Fibroblast of skin of left biceps (primary cell): ENCODE results near the gene ME2.
"Not testable (repeated sequence)": the region's sequence is repeated elsewhere in the genome, so short reads cannot be mapped to it uniquely, and the experiment has no call there.

Experiments used
- DNase-seq, 2 experiments: peaks; one replicate each; pipeline ENCODE4 v3.0.0-alpha.2; 2013; ENCODE audit warnings: low read depth in 2 of 2

The ME2 gene

DNA sequence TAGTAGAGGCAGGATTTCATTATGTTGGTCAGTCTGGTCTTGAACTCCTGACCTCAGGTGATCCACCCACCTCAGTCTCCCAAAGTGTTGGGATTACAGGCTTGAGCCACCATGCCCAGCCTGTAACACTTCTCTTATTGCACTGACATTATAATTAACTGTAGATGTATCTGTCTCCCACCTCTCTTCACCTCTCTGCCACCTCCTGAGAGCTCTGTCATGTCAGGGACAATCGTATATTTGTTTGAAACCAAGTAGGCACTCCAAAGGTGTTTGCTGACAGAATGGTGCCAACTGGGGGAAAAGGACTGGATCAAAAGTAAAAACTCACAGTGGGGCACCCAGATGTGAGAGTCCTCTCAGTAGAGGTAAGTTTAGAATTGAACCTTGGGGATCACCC, 17.3 kb upstream of the ME2 start:
- DNase-seq: no peak

DNA sequence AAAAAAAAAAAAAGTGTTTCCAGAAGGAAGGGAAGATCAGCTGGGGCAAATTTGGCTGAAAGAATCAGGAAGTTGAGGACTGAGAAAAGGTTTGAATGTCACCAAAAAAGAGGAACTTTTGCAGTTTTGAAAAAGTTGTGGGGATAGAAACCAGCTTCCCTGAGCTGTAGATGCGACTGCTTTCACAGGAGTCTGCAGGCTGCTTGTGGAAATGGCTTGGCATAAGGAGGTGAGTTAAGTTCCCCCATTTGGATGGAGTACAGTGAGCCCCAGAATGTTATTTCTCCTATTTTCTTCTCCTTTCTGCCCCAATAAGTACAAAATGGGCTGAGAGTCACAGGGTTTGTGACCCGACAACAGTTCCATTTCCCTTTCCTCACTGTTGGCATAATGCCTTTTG, 16.5 kb upstream of the ME2 start:
- DNase-seq: no peak

DNA sequence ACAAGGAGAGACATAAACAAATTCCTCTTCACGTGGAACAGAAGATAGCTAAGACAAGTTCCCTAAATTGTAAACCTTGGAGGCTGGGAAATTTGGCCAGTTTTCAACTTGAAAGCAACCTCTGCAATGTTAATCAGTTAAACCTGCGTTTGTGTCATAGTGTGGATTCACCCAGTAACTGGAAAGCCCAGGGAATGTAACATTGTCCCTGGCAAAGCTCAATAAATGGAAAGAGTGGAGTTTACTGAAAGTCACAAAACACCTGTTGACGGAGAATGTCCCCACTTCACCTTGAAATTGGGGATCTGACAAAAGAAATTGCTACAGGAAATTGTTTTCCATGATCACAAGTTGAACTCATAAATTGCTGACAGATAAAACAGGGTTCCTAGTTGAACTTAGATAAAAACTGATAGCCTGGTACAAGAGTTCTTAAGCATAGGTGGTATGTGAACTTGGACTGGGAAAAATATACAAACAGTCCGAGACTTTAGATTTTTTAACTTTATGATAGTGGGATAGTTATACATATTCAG, 15.0 kb upstream of the ME2 start:
- DNase-seq: no peak

DNA sequence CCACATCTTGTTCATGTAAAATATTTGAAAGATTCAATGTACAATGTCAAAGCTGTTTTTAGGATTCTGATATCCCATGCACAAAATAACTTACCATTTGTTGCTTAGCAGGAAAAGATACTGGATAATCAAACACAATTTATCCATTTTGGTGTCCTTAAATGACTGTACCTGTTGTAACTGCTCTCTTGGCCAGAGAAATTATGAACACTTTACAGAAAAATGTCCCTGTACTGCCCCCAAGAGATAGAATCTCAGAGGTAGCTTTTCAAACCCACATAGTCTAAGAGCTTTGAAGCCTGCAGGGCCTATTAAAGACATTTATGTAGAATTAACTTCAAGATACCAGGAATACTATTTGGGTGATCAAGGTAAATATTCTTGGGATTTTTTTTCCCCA, 12.2 kb upstream of the ME2 start:
- no peak for DNase-seq

DNA sequence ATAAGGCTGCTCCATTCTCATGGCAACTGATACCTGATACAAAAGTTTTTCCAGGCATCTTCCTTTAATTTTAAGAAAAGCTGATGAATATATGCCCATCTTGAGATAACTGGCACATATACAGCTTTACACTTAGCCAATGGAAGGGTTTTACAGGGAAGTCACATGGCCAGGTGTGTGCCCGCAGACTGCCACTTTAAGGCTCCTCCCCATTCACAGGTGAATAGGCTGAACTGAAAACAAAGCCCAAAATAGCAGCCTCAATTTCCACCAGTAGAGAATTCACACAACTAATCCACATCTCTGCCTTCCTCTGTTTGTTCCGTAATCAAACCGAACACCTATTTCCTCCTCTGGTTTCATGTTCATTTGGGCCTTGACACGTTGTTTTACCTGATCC, 9.8 kb upstream of the ME2 start:
- DNase-seq: no peak

DNA sequence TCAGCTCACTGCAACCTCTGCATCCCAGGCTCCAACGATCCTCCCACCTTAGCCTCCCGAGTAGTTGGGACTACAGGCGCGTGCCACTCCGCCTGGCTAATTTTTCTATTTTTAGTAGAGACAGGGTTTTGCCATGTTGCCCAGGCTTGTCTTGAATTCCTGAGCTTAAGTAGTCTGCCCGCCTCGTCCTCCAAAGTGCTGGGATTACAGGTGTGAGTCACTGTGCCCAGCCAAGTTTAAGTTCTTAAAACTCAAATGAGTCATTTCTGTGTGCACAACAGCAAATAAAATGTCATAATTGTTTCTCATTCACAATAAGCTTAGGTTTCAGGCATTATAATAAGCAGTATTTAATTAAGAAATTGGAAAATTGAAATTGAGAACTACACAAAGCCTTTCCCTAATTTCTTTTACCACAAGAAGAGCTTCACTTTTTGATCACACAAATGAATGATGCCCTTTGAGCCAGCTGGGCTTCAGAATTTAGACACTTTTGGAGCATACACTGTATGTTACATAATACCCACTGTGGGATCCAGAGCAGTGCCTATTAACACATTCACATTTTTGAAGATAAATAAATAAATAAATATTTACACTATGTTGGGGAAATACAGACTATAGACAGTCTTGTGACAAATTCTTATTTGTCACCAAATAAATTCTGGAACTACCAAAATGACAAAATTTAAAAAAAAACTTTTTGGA, 8.6 kb upstream of the ME2 start:
- no peak for DNase-seq

DNA sequence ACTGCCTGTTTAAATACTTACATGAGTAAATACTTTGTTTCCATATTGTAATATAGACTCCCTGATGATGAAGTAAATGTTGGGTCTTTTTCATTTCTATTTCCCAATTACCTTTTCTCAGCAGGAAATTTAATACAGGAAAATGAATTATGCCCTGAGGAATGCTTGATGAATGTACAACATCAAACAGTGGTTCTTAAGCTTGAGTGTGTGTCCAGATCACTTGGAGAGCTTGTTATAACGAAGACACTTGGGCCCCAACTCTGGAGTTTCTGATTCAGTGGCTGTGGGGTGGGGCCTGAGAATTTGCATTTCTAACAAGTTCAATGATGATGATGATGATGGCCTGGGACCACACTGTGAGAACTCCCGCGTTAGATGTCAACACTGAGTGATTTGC, 7.1 kb upstream of the ME2 start:
- no peak for DNase-seq

DNA sequence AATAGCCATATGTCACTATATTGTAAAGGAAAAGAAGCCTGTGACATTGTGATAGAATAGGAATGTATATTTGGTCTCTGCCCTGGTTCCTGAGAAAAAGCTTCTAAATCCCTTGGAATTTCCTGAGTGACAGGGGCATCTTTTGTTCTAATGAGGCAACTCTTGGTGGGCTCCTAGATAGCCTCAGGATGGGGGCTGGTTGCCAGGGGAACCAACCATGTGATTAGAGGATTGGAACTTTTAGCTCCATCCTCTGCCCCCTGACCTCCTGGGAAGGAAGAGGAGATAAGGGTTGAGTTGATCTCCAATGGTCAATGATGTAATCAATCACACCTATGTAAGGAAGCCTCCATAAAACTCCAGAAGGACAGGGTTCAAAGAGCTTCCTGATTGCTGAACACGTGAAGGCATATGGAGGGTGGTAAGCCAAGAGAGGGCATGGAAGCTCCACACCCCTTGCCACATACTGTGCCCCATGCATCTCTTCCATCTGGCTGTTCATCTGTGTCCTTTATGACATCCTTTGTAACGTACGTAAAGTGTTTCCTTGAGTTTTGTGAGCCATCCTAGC, 2.9 kb upstream of the ME2 start:
- DNase-seq: no peak

DNA sequence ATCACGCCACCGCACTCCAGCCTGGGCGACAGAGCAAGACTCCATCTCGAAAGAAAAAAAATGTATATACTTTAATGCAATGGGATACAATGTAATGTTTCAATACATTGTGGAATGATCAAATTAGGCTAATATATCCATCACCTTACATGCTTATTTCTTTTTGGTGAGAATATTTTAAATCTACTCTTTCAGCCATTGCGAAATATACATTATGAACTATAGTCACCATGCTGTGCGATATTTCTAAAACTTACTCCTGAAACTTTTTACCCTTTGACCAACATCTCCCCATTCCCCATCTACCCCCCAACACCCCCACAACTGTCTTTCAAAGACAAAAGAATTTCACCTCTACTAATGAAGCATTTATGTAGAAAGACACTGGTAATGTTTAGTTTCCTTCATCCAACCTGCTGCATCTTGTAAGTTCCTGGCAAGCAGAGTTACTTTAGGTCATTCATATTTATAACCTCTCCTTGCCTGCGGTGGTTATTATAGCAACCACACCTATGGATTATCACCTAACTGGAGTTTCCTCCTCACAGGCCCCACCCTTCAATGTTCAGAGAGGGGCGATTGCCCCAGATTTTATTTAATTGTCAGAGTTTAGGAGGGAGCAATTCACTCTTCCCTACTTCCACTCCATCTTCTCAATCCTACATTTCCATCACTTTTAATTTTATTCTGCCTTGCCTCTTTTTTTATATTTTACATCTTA, 1.2 kb upstream of the ME2 start:
- DNase-seq: no peak

DNA sequence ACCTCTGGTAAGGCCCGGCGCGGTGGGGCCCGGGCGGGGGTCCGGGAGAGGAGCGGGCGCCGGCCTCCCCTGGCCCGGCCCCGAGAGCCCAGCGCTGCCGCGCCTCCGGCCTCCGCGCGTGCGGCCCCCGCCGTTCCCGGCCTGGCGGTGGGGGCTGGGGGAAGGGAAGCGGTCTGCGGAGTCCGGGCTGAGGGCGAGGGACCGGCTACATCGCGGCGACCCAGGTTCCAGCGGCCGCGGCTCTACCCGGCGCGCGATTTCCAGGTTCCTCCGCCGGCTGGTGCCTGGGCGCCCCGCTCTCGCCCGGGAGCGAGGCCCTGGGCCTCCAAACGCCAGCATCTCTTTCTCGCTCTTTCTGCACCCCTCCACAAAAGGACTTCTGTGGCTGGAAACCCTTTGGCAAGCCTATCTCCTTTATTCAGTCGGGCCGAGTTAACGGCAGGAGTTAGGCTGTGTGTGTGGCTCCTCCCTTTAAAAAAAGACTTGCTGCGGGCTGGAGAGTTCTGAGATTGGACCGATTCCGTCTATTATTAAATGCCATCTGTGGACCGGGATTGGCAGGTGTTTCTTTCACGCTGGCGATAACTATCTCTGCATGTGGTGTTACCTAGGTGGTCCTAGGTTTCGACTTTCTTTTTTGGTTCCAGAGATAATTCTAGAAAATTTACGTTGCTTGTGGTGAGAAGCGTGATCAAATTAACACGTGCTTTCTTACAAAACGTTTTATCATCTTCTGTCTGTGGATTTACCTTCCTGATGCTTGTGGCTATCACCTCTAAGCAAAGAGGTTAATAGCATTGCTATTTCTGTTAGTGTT, 592 bp downstream of the ME2 start:
- no peak for DNase-seq

DNA sequence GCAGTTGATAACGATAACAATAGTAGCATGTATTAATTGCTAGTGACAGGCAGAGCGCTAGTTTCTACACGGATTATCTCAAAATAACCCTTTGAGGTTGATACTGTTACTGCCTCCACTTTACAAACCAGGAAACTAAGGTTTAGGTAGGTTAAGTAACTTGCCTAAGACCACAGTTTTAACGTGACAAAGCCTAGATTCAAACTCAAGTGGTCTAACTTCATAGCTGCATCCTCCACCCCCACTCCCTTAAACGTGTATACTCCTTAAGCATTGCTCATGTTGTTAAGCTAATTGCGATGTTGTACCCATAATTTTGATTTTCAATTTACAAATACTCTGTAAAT, 1.2 kb downstream of the ME2 start:
- DNase-seq: no peak

DNA sequence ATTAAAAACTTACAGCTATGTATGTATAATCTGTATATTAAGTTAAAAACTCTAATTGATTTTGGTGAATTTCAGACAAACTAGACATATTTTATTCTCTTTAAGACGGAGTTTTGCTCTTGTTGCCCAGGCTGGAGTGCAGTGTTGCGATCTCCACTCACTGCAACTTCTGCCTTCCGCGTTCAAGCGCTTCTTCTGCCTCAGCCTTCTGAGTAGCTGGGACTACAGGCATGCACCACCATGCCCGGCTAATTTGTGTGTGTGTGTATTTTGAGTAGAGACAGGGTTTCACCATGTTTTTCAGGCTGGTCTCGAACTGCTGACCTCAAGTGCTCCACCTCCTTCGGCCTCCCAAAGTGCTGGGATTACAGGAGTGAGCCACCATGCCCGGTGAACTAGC, 2.0 kb downstream of the ME2 start:
- DNase-seq: not testable (repeated sequence)

DNA sequence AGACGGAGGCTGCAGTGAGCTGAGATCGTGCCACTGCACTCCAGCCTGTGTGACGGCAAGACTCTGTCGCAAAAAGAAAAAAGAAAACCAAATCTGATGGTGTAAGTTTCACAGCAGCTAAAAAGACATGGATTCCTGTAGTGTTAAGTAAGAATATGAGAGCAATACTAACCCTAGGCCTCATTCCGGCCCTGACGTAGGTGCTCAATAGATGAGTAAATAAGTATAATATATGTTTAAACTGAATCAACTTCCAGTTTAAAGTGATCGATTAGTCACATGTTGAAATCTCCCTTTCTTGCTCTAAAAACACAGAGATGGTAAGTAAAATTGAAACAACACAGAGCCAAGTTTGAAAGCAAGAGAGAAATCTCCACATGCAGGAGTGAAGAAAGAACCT, 8.0 kb downstream of the ME2 start:
- DNase-seq: no peak

DNA sequence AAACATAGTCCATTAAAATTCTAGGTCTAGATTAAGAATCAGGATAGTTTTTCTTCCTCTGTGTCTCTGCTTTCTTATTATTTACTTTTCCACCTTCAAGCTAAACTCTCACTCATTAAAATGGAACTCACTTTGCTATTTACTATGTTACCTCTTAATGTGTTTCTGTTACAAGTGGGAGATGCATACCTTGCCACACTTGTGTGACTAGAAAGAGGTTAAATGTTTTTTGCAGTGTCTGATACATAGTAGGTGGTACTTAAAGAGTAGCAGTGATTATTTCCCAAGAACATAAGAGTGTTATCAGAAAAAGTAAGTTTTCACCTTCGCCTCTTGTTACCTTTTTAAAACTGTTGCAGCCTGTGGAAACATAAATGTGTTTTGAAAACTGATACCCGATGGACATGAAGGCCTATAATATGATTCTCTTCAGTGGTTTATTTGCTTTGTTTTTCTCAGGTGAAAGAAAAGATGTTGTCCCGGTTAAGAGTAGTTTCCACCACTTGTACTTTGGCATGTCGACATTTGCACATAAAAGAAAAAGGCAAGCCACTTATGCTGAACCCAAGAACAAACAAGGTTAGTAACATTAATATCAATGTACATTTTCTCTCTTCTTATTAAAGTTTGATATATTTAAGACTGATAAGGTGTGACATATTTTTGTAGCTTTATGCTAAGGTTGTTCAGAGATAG, 16.6 kb downstream of the ME2 start:
- no peak for DNase-seq

DNA sequence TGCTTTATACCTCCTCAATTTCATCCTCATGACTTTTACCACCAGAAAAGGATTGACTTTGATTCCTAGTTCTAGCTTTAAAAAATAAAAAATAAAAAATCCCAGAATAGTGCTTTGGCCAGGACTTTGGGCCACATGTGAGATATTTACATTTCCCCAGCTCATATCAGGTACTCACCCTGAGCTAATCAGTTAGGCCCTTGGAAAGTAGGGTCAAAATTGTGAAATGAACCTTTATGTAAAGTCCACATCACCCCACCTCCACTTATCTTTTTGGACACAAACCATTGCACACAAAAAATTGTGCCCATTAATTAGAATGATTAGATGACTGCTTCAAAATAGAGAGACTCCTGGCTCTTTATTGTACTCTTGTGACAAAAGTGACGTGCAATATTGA, 17.2 kb downstream of the ME2 start:
- DNase-seq: no peak

DNA sequence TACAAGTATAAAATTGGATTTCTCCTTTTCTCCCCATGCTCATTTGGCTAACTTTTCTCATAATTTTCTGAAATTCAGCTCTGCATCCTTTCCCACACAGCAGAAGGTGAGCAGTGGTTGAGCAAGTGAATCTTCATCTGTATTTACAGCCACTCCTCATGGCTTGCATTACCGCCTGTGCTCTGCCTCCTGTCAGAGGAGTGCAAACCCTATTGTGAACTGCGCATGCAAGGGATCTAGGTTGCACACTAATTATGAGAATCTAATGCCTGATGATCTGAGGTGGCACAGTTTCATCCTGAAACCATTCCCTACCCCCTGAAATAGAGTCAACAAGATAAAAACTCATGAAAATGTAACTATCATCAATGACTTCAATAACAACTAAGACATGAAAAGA, 20.0 kb downstream of the ME2 start:
- no peak for DNase-seq

DNA sequence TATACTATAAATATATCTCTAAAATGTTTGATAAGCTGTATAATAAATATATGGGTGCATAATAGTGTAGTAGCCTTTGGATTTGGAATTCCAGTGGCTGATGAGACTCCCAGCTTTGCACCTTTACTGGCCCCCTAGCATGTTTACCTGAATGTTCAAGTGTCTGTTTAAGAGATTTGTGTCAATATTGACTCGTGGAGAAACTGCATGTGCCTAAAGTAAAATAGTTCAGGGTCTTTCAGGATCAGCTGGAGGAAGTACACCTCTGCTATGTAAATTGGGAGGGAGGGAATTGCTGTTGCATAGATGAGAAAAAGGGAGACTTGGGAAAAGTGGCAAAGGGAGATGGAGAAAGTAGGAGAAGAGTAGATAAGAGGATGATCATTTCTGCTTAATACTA, 23.9 kb downstream of the ME2 start:
- DNase-seq: no peak

DNA sequence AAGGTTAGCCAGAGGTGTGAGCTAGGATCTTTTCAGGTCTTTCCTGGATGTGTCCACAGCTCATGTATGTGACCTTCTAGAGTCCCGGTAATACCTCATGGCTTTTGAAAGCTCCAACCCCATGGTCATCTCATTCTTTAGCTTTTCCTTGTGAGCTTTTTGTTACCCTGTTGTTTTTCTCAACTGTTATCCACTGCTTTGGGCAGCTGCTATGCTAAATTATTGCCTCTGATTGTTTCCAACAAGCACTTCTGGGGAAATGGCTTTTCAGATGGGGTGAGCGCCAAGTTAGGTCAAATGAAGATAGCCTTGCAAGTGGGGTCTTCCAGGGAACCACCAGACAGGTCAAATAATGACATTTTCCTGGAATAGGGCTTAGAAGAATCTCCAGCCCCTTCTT, 27.9 kb downstream of the ME2 start:
- DNase-seq: no peak

DNA sequence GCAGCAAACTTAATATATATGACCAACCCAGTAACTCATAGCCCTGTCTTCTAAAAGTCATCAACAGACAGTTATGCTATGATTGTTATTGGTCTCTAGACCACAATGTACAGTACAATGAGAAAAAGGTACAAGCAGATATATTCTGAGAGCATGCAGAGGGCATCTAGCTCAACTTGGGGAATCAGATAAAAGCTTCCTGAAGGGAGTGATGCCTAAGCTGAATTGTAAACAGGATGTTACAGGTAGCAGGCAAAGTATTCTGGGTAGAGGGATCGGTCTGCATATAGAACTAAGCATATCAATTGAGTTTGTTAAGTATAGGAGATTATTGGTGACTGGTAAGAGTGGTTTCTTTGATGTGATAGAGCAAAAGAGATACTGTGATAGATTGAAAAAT, 30.3 kb downstream of the ME2 start:
- DNase-seq: no peak

DNA sequence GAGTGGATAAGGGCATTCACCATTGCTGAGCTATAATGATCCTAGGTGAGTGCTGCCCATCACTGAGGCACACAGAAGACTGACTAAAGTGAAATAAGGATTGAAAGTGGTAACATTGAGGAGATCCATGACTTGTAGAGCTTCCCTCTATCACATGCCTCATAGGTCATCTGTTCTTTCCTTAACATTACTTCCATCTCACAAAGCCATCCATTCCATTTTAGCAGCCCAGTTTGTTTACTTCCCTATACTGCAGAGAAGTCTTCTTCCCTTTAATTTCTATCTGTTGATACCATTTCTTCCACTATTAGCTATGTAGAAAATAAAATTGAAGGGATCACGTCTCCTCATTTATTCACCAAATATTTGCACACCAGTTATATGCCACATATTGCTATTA, 32.1 kb downstream of the ME2 start:
- no peak for DNase-seq

DNA sequence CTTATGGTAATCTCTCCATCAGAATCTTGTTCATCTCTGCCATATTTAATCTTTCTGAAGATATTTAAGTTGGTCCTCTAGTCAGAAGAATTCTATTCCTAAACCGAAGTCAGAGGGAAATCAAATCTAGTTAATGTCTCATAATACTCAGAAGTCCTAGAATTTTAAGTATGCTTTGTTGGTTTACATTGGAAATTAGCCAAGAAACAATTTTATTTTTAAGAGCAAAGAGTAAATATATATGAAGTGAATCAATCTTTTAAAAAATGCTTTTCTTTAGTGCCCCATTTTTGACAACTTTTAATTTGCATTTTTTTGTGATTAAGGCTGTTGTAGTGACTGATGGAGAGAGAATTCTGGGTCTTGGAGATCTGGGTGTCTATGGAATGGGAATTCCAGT, 38.1 kb downstream of the ME2 start:
- DNase-seq: no peak

DNA sequence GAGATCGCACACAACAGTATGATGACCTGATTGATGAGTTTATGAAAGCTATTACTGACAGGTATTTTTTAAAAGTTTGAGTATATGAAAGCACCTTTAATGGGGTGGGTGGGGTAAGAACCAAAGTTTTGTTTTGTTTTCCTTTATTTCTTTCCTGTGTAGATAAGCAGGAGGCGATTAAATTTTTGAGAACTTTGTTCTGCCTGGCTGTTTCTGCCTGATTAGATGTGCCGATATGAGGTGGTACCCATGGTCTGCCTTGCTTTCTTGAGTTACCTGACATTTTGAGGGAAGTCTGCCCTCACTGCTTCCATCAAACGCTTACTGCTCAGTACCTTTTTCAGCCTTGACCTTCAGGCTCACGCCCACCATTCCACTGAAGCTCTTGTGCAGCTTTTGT, 39.2 kb downstream of the ME2 start:
- DNase-seq: no peak
